Osteocyte (in vitro differentiated cells): ENCODE measurements around the gene OOEP. TPM values are rescaled to one million over a fixed set of nuclear protein-coding genes. Genes with fewer than 3 reads are reported as not detected.

Experiments
- DNase-seq: peaks from one replicate; pipeline ENCODE4 v3.0.0; 2021; ENCODE audit warnings: mixed read lengths; ENCODE audit not compliant: unreplicated experiment; ENCODE audit errors: extremely low spot score
- H3K27ac Mint-ChIP-seq: one replicate; pipeline ENCODE4 v1.8.0; 2021; ENCODE audit warnings: mild to moderate bottlenecking, mixed read lengths; ENCODE audit not compliant: unreplicated experiment
- H3K27me3 Mint-ChIP-seq: one replicate; pipeline ENCODE4 v1.8.0; 2021; ENCODE audit warnings: mixed read lengths; ENCODE audit not compliant: unreplicated experiment
- H3K36me3 Mint-ChIP-seq: one replicate; pipeline ENCODE4 v1.8.0; 2021; ENCODE audit warnings: mixed read lengths; ENCODE audit not compliant: unreplicated experiment
- H3K4me1 Mint-ChIP-seq: one replicate; pipeline ENCODE4 v1.8.0; 2021; ENCODE audit warnings: mixed read lengths; ENCODE audit not compliant: unreplicated experiment
- H3K4me3 Mint-ChIP-seq: one replicate; pipeline ENCODE4 v1.8.0; 2021; ENCODE audit warnings: mild to moderate bottlenecking, moderate library complexity, mixed read lengths; ENCODE audit not compliant: unreplicated experiment
- H3K9me3 Mint-ChIP-seq: one replicate; pipeline ENCODE4 v1.8.0; 2021; ENCODE audit warnings: mixed read lengths; ENCODE audit not compliant: unreplicated experiment
- CTCF ChIP-seq: fragments of 200-600 bp; sonication (generic); IDR thresholded peaks from 2 replicates; pipeline ENCODE4 v1.5.0; 2021; ENCODE audit warnings: antibody characterized with exemption, mild to moderate bottlenecking, moderate library complexity
- total RNA-seq: library from RNA; stranded (reverse); gene quantifications from 2 replicates; pipeline ENCODE4 v1.2.1, GENCODE V29; 2021

Gene OOEP
- total RNA-seq, 1 donor from 2014 or later = not detected

- H3K4me3 Mint-ChIP-seq = no peak overlapping the region
- no peaks in the 10 kb centered on the region for H3K9me3 Mint-ChIP-seq
- H3K27ac Mint-ChIP-seq = no peak overlapping the region
- no peaks in the 10 kb centered on the region for H3K36me3 Mint-ChIP-seq
- no peak for DNase-seq
- H3K27me3 Mint-ChIP-seq = peaks cover 21% of the 10 kb centered on the region
- no peak for TF ChIP-seq CTCF
- no peaks in the 10 kb centered on the region for H3K4me1 Mint-ChIP-seq
These were observed 30.4 kb downstream of the OOEP start for GRCh38 chr6:73339340-73339739.

- Mint-ChIP-seq H3K27ac (no peak overlapping the region), H3K4me1 (no peaks in the 10 kb centered on the region), H3K36me3 (no peaks in the 10 kb centered on the region), H3K4me3 (no peak overlapping the region), H3K9me3 (no peaks in the 10 kb centered on the region), H3K27me3 (peaks cover 38% of the 10 kb centered on the region)
- no peak for TF ChIP-seq CTCF
- no peak for DNase-seq
These were observed 40.5 kb downstream of the OOEP start for GRCh38 chr6:73329201-73329600.

- Mint-ChIP-seq H3K4me1 (no peaks in the 10 kb centered on the region), H3K27me3 (peaks cover 38% of the 10 kb centered on the region), H3K4me3 (no peak overlapping the region), H3K27ac (no peak overlapping the region), H3K36me3 (no peaks in the 10 kb centered on the region), H3K9me3 (no peaks in the 10 kb centered on the region)
- no peak for TF ChIP-seq CTCF
- no peak for DNase-seq
These were observed 40.9 kb downstream of the OOEP start for GRCh38 chr6:73328790-73329189.

- no peak overlapping the region for H3K27ac Mint-ChIP-seq
- no peak overlapping the region for H3K4me3 Mint-ChIP-seq
- H3K9me3 Mint-ChIP-seq = no peaks in the 10 kb centered on the region
- DNase-seq = no peak
- no peak for TF ChIP-seq CTCF
- H3K36me3 Mint-ChIP-seq = no peaks in the 10 kb centered on the region
- H3K27me3 Mint-ChIP-seq = peaks cover 14% of the 10 kb centered on the region
- H3K4me1 Mint-ChIP-seq = no peaks in the 10 kb centered on the region
These were observed 44.0 kb downstream of the OOEP start for GRCh38 chr6:73325656-73326055.

- H3K9me3 Mint-ChIP-seq = peaks cover 3% of the 10 kb centered on the region
- no peak overlapping the region for H3K4me3 Mint-ChIP-seq
- TF ChIP-seq CTCF = no peak
- H3K4me1 Mint-ChIP-seq = no peaks in the 10 kb centered on the region
- DNase-seq = no peak
- no peaks in the 10 kb centered on the region for H3K36me3 Mint-ChIP-seq
- no peaks in the 10 kb centered on the region for H3K27me3 Mint-ChIP-seq
- H3K27ac Mint-ChIP-seq = no peak overlapping the region
These were observed 46.4 kb downstream of the OOEP start for GRCh38 chr6:73323323-73323722.

Other genes starting within 250 kb of the OOEP start
- gene KHDC1L, start 144.4 kb downstream of the OOEP start, total RNA-seq = not detected in 2 replicates
- 4.1 and 4.5 TPM in 2 replicates for gene KHDC1, start 106.7 kb downstream of the OOEP start, total RNA-seq
- gene DPPA5, start 15.6 kb downstream of the OOEP start, total RNA-seq = not detected in 2 replicates
- gene KHDC3L, start 7.2 kb downstream of the OOEP start, total RNA-seq = not detected in 2 replicates
- not detected in 2 replicates for gene DDX43, start 24.9 kb upstream of the OOEP start, total RNA-seq
- 0.37 and 0.59 TPM in 2 replicates for gene CGAS, start 82.4 kb upstream of the OOEP start, total RNA-seq
- 23.7 and 24.8 TPM in 2 replicates for gene MTO1, start 91.8 kb upstream of the OOEP start, total RNA-seq
- gene EEF1A1, start 151.1 kb upstream of the OOEP start, total RNA-seq = 10,441 and 10,582 TPM in 2 replicates